ENCODE data around the gene CACNB2. TPM values are rescaled to one million over a fixed set of nuclear protein-coding genes. Genes with fewer than 3 reads are reported as not detected.

Gene CACNB2
- total and polyA plus RNA-seq, 2 experiments from 2014 or later: 101 to 172 TPM

GRCh38 chr10:18376650-18377049 lies 236.4 kb downstream of the CACNB2 start:
- no peaks in the 10 kb centered on the region for H3K4me1 ChIP-seq (ENCODE audit: low read depth)

GRCh38 chr10:18377898-18378297 lies 237.7 kb downstream of the CACNB2 start:
- no peaks in the 10 kb centered on the region for H3K36me3 ChIP-seq
- TF ChIP-seq CTCF (IDR thresholded peaks at IDR 0.05; ENCODE audit: low read depth, low read length): no peak
- H3K27me3 ChIP-seq: no peaks in the 10 kb centered on the region

More at GRCh38 chr10:18376650-18377049, 236.4 kb downstream of the CACNB2 start:
- no peaks in the 10 kb centered on the region for H3K27me3 ChIP-seq
- H3K4me3 ChIP-seq: no peak overlapping the region
- no peak for DNase-seq (ENCODE audit: low read depth in 1 of 2, low spot score in 1 of 2)
- no peaks in the 10 kb centered on the region for H3K36me3 ChIP-seq
- no peaks in the 10 kb centered on the region for H3K9me3 ChIP-seq (ENCODE audit: low read depth)
- TF ChIP-seq CTCF (IDR thresholded peaks at IDR 0.05; ENCODE audit: low read depth, low read length): no peak
- no peak overlapping the region for H3K27ac ChIP-seq

GRCh38 chr10:18378766-18379165 lies 238.5 kb downstream of the CACNB2 start:
- H3K4me3 ChIP-seq: no peak overlapping the region
- no peaks in the 10 kb centered on the region for H3K36me3 ChIP-seq
- H3K4me1 ChIP-seq (ENCODE audit: low read depth): no peaks in the 10 kb centered on the region
- no peaks in the 10 kb centered on the region for H3K27me3 ChIP-seq
- H3K27ac ChIP-seq: no peak overlapping the region
- no peaks in the 10 kb centered on the region for H3K9me3 ChIP-seq (ENCODE audit: low read depth)
- no peak for DNase-seq (ENCODE audit: low read depth in 1 of 2, low spot score in 1 of 2)
- no peak for TF ChIP-seq CTCF (IDR thresholded peaks at IDR 0.05; ENCODE audit: low read depth, low read length)

More at GRCh38 chr10:18377898-18378297, 237.7 kb downstream of the CACNB2 start:
- Histone ChIP-seq H3K27ac (no peak overlapping the region), H3K4me1 (ENCODE audit: low read depth) (no peaks in the 10 kb centered on the region), H3K4me3 (no peak overlapping the region), H3K9me3 (ENCODE audit: low read depth) (no peaks in the 10 kb centered on the region)
- no peak for DNase-seq (ENCODE audit: low read depth in 1 of 2, low spot score in 1 of 2)

GRCh38 chr10:18381679-18382078 lies 241.5 kb downstream of the CACNB2 start:
- no peak overlapping the region for H3K27ac ChIP-seq
- H3K36me3 ChIP-seq: no peaks in the 10 kb centered on the region
- H3K4me1 ChIP-seq (ENCODE audit: low read depth): no peaks in the 10 kb centered on the region
- no peaks in the 10 kb centered on the region for H3K9me3 ChIP-seq (ENCODE audit: low read depth)
- no peak for DNase-seq (ENCODE audit: low read depth in 1 of 2, low spot score in 1 of 2)
- H3K4me3 ChIP-seq: no peak overlapping the region
- TF ChIP-seq CTCF (IDR thresholded peaks at IDR 0.05; ENCODE audit: low read depth, low read length): no peak
- no peaks in the 10 kb centered on the region for H3K27me3 ChIP-seq

GRCh38 chr10:18397906-18398305 lies 257.7 kb downstream of the CACNB2 start:
- no peaks in the 10 kb centered on the region for H3K9me3 ChIP-seq (ENCODE audit: low read depth)
- no peak overlapping the region for H3K4me3 ChIP-seq
- DNase-seq (ENCODE audit: low read depth in 1 of 2, low spot score in 1 of 2): no peak
- no peaks in the 10 kb centered on the region for H3K27me3 ChIP-seq
- no peak overlapping the region for H3K27ac ChIP-seq
- H3K4me1 ChIP-seq (ENCODE audit: low read depth): peaks cover 20% of the 10 kb centered on the region
- TF ChIP-seq CTCF (IDR thresholded peaks at IDR 0.05; ENCODE audit: low read depth, low read length): no peak
- no peaks in the 10 kb centered on the region for H3K36me3 ChIP-seq

GRCh38 chr10:18399158-18399557 lies 258.9 kb downstream of the CACNB2 start:
- DNase-seq (ENCODE audit: low read depth in 1 of 2, low spot score in 1 of 2): no peak
- H3K36me3 ChIP-seq: no peaks in the 10 kb centered on the region
- no peak overlapping the region for H3K27ac ChIP-seq
- no peaks in the 10 kb centered on the region for H3K27me3 ChIP-seq
- no peak overlapping the region for H3K4me3 ChIP-seq
- H3K4me1 ChIP-seq (ENCODE audit: low read depth): peaks cover 20% of the 10 kb centered on the region
- no peak for TF ChIP-seq CTCF (IDR thresholded peaks at IDR 0.05; ENCODE audit: low read depth, low read length)
- H3K9me3 ChIP-seq (ENCODE audit: low read depth): no peaks in the 10 kb centered on the region

Measured in cardiac muscle cell (in vitro differentiated cells and primary cell).